GM12872 (cell line): ENCODE data around the gene LCN1.

Source experiments
- CTCF ChIP-seq: IDR thresholded peaks from 3 replicates; pipeline ENCODE4 v1.5.1; 2011; ENCODE audit warnings: low read depth, mild to moderate bottlenecking, low read length, moderate library complexity; ENCODE audit not compliant: insufficient read depth

Gene LCN1

GRCh38 chr9:135574943-135575342, 53.7 kb downstream of the LCN1 start:
- TF ChIP-seq CTCF = no peak
